HL-60 (cell line): Measurements from ENCODE around the gene CCPG1.

Experiments used
- CTCF ChIP-seq: IDR thresholded peaks from one replicate; pipeline ENCODE4 v1.5.1; 2011; ENCODE audit warnings: low read length, control low read depth, inconsistent platforms; ENCODE audit not compliant: insufficient read depth
- REST ChIP-seq: IDR thresholded peaks from 2 replicates; pipeline ENCODE4 v1.6.1; 2012; ENCODE audit warnings: low read depth; ENCODE audit not compliant: insufficient replicate concordance

DNA sequence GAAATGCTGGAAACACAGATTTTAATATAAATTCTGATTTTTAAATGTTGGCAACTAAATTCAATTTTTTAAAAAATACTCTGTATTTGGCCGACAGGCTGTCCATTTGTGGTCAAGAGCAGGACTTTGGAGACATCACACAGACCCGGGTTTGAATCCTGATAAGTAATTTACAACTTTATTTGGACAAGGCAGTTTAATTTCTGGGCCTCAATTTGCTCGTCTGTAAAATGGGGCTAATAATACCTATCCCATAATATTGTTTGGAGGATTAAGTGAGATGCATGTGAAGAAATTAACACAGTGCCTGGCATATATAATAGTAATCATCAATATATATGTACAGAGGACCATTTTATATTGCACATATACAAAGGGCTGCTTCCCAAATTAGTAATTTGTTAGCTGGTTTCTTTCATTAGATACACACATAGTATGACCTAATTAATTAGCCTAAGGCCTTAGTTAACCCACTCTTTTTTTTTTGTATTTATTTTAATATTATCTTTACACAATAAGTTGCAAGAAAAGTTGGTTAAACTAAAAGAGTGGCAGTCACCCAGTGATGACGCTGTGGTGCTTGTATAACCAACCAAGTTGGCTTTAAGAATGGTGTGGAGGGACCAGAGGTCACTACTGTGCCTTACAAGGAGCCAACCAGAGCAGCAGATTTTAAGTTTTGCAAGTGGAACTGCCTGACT is 88.5 kb downstream of the CCPG1 start:
- no peak for TF ChIP-seq CTCF
- TF ChIP-seq REST, result no peak
